ENCODE measurements around the gene AKAP13.
"Not testable (repeated sequence)": the region's sequence is repeated elsewhere in the genome, so short reads cannot be mapped to it uniquely, and the experiment has no call there.

Gene AKAP13

DNA sequence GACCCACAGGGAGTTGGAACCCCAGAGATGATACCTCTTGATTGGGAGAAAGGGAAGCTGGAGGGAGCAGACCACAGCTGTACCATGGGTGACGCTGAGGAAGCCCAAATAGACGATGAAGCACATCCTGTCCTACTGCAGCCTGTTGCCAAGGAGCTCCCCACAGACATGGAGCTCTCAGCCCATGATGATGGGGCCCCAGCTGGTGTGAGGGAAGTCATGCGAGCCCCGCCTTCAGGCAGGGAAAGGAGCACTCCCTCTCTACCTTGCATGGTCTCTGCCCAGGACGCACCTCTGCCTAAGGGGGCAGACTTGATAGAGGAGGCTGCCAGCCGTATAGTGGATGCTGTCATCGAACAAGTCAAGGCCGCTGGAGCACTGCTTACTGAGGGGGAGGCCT, 201.1 kb downstream of the AKAP13 start:
- no peak for DNase-seq
- no peak overlapping the region for H3K4me3 Mint-ChIP-seq
- H3K9me3 Mint-ChIP-seq: no peaks in the 10 kb centered on the region
- H3K27me3 Mint-ChIP-seq (ENCODE audit: low read depth, poor library complexity): no peaks in the 10 kb centered on the region
- TF ChIP-seq, protein P1, sequence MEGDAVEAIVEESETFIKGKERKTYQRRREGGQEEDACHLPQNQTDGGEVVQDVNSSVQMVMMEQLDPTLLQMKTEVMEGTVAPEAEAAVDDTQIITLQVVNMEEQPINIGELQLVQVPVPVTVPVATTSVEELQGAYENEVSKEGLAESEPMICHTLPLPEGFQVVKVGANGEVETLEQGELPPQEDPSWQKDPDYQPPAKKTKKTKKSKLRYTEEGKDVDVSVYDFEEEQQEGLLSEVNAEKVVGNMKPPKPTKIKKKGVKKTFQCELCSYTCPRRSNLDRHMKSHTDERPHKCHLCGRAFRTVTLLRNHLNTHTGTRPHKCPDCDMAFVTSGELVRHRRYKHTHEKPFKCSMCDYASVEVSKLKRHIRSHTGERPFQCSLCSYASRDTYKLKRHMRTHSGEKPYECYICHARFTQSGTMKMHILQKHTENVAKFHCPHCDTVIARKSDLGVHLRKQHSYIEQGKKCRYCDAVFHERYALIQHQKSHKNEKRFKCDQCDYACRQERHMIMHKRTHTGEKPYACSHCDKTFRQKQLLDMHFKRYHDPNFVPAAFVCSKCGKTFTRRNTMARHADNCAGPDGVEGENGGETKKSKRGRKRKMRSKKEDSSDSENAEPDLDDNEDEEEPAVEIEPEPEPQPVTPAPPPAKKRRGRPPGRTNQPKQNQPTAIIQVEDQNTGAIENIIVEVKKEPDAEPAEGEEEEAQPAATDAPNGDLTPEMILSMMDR (IDR thresholded peaks at IDR 0.05): no peak
- H3K36me3 Mint-ChIP-seq (ENCODE audit: low read depth): peaks cover 65% of the 10 kb centered on the region
- H3K27ac Mint-ChIP-seq: peak overlapping the region; percentile 93
- H3K4me1 Mint-ChIP-seq: peaks cover 53% of the 10 kb centered on the region

GRCh38 chr15:85582131-85583079, 202.0 kb downstream of the AKAP13 start:
- H3K9me3 Mint-ChIP-seq: peaks cover 3% of the 10 kb centered on the region
- H3K27me3 Mint-ChIP-seq (ENCODE audit: low read depth, poor library complexity): no peaks in the 10 kb centered on the region
- no peak for DNase-seq
- TF ChIP-seq, protein P1 (IDR thresholded peaks at IDR 0.05): no peak
- peaks cover 53% of the 10 kb centered on the region for H3K4me1 Mint-ChIP-seq
- H3K36me3 Mint-ChIP-seq (ENCODE audit: low read depth): peaks cover 69% of the 10 kb centered on the region
- H3K27ac Mint-ChIP-seq: peak overlapping the region; percentile 93
- H3K4me3 Mint-ChIP-seq: peak overlapping the region; percentile 1

DNA sequence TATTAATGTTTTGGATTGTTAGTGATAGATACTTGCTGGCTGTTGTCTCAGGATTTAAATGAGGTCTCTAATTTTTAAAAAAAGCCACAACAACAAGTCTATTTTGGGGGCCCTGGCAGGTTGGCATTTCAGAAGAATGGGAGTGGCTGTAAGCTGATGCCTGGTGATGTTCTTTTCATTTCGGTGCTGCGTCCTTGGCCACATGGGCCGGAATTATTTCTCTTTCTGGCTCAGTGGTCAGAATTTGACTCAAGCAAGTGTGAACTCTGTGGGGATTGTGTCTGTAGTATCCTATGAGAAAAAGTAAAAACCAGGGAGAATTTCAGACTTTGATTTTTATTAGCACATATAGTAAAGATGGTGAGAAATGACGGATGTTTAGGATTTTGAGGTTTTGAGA, 203.0 kb downstream of the AKAP13 start:
- peaks cover 3% of the 10 kb centered on the region for H3K9me3 Mint-ChIP-seq
- H3K4me1 Mint-ChIP-seq: peaks cover 59% of the 10 kb centered on the region
- peaks cover 78% of the 10 kb centered on the region for H3K36me3 Mint-ChIP-seq (ENCODE audit: low read depth)
- peaks cover 4% of the 10 kb centered on the region for H3K27me3 Mint-ChIP-seq (ENCODE audit: low read depth, poor library complexity)
- DNase-seq: no peak
- peak overlapping the region; percentile 6 for H3K4me3 Mint-ChIP-seq
- TF ChIP-seq, protein P1 (IDR thresholded peaks at IDR 0.05): no peak
- peak overlapping the region; percentile 64 for H3K27ac Mint-ChIP-seq

DNA sequence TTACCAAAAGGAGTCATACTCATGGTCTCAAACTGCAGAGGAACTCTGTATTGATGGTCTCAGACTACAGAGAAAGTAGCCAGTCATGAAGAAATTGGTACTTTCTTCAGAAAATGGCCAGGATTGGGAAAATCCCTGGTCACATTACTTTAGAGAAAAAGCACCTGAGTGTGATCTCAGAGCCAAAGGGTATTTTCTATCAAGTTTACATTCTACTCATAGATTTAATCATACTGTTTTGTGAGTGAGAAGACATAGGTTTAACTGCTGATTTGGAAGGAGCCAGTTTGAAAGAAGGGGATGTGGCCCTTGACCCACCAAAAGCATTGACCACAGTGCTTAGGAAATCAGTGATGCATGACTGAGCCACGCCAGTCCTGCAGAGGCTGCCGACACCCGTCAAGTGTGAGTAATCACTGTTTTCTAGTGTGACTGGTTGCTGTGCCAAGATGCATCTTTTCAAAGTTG, 203.6 kb downstream of the AKAP13 start:
- peak overlapping the region; percentile 64 for H3K27ac Mint-ChIP-seq
- TF ChIP-seq, protein P1 (IDR thresholded peaks at IDR 0.05): no peak
- peaks cover 4% of the 10 kb centered on the region for H3K27me3 Mint-ChIP-seq (ENCODE audit: low read depth, poor library complexity)
- H3K9me3 Mint-ChIP-seq: peaks cover 3% of the 10 kb centered on the region
- peak; percentile 26 for DNase-seq
- peaks cover 61% of the 10 kb centered on the region for H3K4me1 Mint-ChIP-seq
- H3K36me3 Mint-ChIP-seq (ENCODE audit: low read depth): peaks cover 78% of the 10 kb centered on the region
- peak overlapping the region; percentile 6 for H3K4me3 Mint-ChIP-seq

DNA sequence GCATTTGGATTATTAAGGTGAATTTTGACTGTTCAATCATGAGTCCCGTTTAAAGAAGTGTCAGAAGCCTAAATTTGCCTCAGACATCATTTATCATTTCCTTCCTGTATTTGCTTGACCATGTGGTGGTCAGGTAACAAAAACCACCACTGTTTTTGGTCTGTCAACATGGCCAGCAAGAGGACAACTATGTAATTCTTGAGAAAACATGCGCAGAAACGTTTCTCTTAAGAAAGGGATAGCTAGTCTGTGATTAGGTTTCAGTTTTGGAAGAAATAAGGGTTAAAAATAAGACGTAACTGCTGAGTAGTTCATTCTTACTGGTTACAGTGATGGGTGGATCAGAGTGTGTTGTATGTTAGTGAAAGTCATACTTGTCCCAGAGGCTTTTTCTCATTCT, 204.5 kb downstream of the AKAP13 start:
- TF ChIP-seq, protein P1 (IDR thresholded peaks at IDR 0.05): no peak
- peaks cover 4% of the 10 kb centered on the region for H3K27me3 Mint-ChIP-seq (ENCODE audit: low read depth, poor library complexity)
- no peak for DNase-seq
- peaks cover 3% of the 10 kb centered on the region for H3K9me3 Mint-ChIP-seq
- H3K4me3 Mint-ChIP-seq: no peak overlapping the region
- peaks cover 70% of the 10 kb centered on the region for H3K36me3 Mint-ChIP-seq (ENCODE audit: low read depth)
- H3K27ac Mint-ChIP-seq: no peak overlapping the region
- peaks cover 66% of the 10 kb centered on the region for H3K4me1 Mint-ChIP-seq

GRCh38 chr15:85586196-85586595, 205.8 kb downstream of the AKAP13 start:
- H3K4me1 Mint-ChIP-seq: peaks cover 65% of the 10 kb centered on the region
- peaks cover 57% of the 10 kb centered on the region for H3K36me3 Mint-ChIP-seq (ENCODE audit: low read depth)
- not testable (repeated sequence) for H3K27ac Mint-ChIP-seq; H3K4me3 Mint-ChIP-seq; DNase-seq; H3K9me3 Mint-ChIP-seq; H3K27me3 Mint-ChIP-seq (ENCODE audit: low read depth, poor library complexity)

All from nephron progenitor cell (in vitro differentiated cells).